Mesenchymal stem cell (in vitro differentiated cells and primary cell): ENCODE measurements around the gene RGS7.

Experiments used
- DNase-seq: peaks from one replicate; pipeline ENCODE4 v3.0.0-alpha.2; 2013
- H2AFZ ChIP-seq: one replicate; pipeline ENCODE4 v1.6.1; 2013; ENCODE audit warnings: low read depth, mild to moderate bottlenecking, control low read depth, inconsistent platforms, low read length, moderate library complexity
- H2AK5ac ChIP-seq: 2 replicates; pipeline ENCODE4 v1.6.1; 2013; ENCODE audit warnings: low read length, moderate library complexity, mild to moderate bottlenecking, inconsistent platforms; ENCODE audit not compliant: severe bottlenecking
- H2BK120ac ChIP-seq: one replicate; pipeline ENCODE4 v1.6.1; 2013; ENCODE audit warnings: low read depth, mild to moderate bottlenecking, inconsistent platforms, low read length, moderate library complexity
- H2BK12ac ChIP-seq, 2 experiments: one replicate each; pipeline ENCODE4 v1.6.1; 2013; ENCODE audit warnings: inconsistent platforms in 2 of 2, low read length in 2 of 2, mild to moderate bottlenecking in 2 of 2, moderate library complexity in 2 of 2, control low read depth in 1 of 2
- H2BK15ac ChIP-seq: one replicate; pipeline ENCODE4 v1.6.1; 2013; ENCODE audit warnings: mild to moderate bottlenecking, low read depth, inconsistent platforms; ENCODE audit not compliant: poor library complexity, severe bottlenecking
- H2BK5ac ChIP-seq: 2 replicates; pipeline ENCODE4 v1.6.1; 2013; ENCODE audit warnings: low read depth, mild to moderate bottlenecking, low read length, control low read depth, inconsistent platforms; ENCODE audit not compliant: poor library complexity, severe bottlenecking
- H3K14ac ChIP-seq, 2 experiments: one replicate each; pipeline ENCODE4 v1.6.1; 2013; ENCODE audit warnings: inconsistent platforms in 2 of 2, low read length in 2 of 2, control low read depth in 1 of 2, mild to moderate bottlenecking in 1 of 2, moderate library complexity in 1 of 2
- H3K18ac ChIP-seq, 2 experiments: one replicate each; pipeline ENCODE4 v1.6.1; 2013; ENCODE audit warnings: inconsistent platforms in 2 of 2, low read length in 2 of 2, control low read depth in 1 of 2, low read depth in 1 of 2, mild to moderate bottlenecking in 1 of 2
- H3K23ac ChIP-seq, 2 experiments: one replicate each; pipeline ENCODE4 v1.6.1; 2013; ENCODE audit warnings: inconsistent platforms in 2 of 2, low read length in 2 of 2, mild to moderate bottlenecking in 2 of 2, moderate library complexity in 2 of 2, control low read depth in 1 of 2
- H3K27ac ChIP-seq: 2 replicates; pipeline ENCODE4 v1.5.1; 2013; ENCODE audit warnings: mild to moderate bottlenecking, moderate library complexity, low read length, control low read depth, inconsistent platforms; ENCODE audit not compliant: poor library complexity, severe bottlenecking
- H3K27me3 ChIP-seq, 2 experiments: 2 replicates each; pipeline versions ENCODE4 v1.6.1 to v1.7.0; 2013; ENCODE audit warnings: low read length in 2 of 2, mild to moderate bottlenecking in 2 of 2, moderate library complexity in 2 of 2, control low read depth in 1 of 2, inconsistent platforms in 1 of 2; ENCODE audit not compliant: control insufficient read depth in 1 of 2, insufficient read depth in 1 of 2
- H3K36me3 ChIP-seq, 2 experiments: 2 replicates each; pipeline versions ENCODE4 v1.6.1 to v1.7.0; 2013; ENCODE audit warnings: low read length in 2 of 2, control low read depth in 1 of 2, inconsistent platforms in 1 of 2, low read depth in 1 of 2, mild to moderate bottlenecking in 1 of 2; ENCODE audit not compliant: insufficient read depth in 2 of 2, control insufficient read depth in 1 of 2
- H3K4ac ChIP-seq, 2 experiments: one replicate each; pipeline ENCODE4 v1.6.1; 2013; ENCODE audit warnings: inconsistent platforms in 2 of 2, low read length in 2 of 2, mild to moderate bottlenecking in 2 of 2, moderate library complexity in 2 of 2, control low read depth in 1 of 2, low read depth in 1 of 2
- H3K4me1 ChIP-seq: 2 replicates; pipeline ENCODE4 v1.6.1; 2013; ENCODE audit warnings: low read depth, low read length, control low read depth; ENCODE audit not compliant: control insufficient read depth, insufficient read depth
- H3K4me2 ChIP-seq: 2 replicates; pipeline ENCODE4 v1.6.1; 2013; ENCODE audit warnings: low read length, mild to moderate bottlenecking, inconsistent platforms; ENCODE audit not compliant: poor library complexity, severe bottlenecking
- H3K4me3 ChIP-seq, 2 experiments: 2 replicates each; pipeline versions ENCODE4 v1.5.1 to v1.7.0; 2013; ENCODE audit warnings: low read length in 2 of 2, mild to moderate bottlenecking in 2 of 2, control low read depth in 1 of 2, low read depth in 1 of 2; ENCODE audit not compliant: insufficient read depth in 1 of 2
- H3K79me1 ChIP-seq: replicated peaks from 2 replicates; pipeline ENCODE4 v1.6.1; 2013; ENCODE audit warnings: mild to moderate bottlenecking, control low read depth, low read length, inconsistent platforms; ENCODE audit not compliant: poor library complexity, severe bottlenecking
- H3K9ac ChIP-seq: 2 replicates; pipeline ENCODE4 v1.7.0; 2013; ENCODE audit warnings: mild to moderate bottlenecking, low read length, moderate library complexity
- H3K9me3 ChIP-seq: 2 replicates; pipeline ENCODE4 v1.7.0; 2013; ENCODE audit warnings: mild to moderate bottlenecking, low read length; ENCODE audit not compliant: control insufficient read depth
- H4K8ac ChIP-seq: one replicate; pipeline ENCODE4 v1.6.1; 2013; ENCODE audit warnings: inconsistent platforms, mild to moderate bottlenecking, low read length, moderate library complexity
- H4K91ac ChIP-seq: one replicate; pipeline ENCODE4 v1.6.1; 2013; ENCODE audit warnings: mild to moderate bottlenecking, low read length, inconsistent platforms
- WGBS: methylation state at CpG from one replicate; pipeline ENCODE4 v1.1.7; 2013; ENCODE audit warnings: mixed read lengths; 5-methylcytosine and 5-hydroxymethylcytosine counted together

Gene RGS7

GRCh38 chr1:241101622-241102021, 255.4 kb downstream of the RGS7 start:
- H3K27me3 ChIP-seq: no peaks in the 10 kb centered on the region
- WGBS: 50% methylated on average over 1 of the region's 3 CpGs
- no peak overlapping the region for H2AK5ac ChIP-seq
- H2AFZ ChIP-seq: no peak overlapping the region
- no peak overlapping the region for H3K4me2 ChIP-seq
- no peak overlapping the region for H2BK5ac ChIP-seq
- H3K4me3 ChIP-seq: no peak overlapping the region
- no peak overlapping the region for H4K91ac ChIP-seq
- H3K4me1 ChIP-seq: peaks cover 2% of the 10 kb centered on the region
- no peak overlapping the region for H3K27ac ChIP-seq
- no peaks in the 10 kb centered on the region for H3K79me1 ChIP-seq
- H3K9ac ChIP-seq: no peak overlapping the region
- H3K9me3 ChIP-seq: no peaks in the 10 kb centered on the region
- H3K14ac ChIP-seq: no peak overlapping the region
- H3K4ac ChIP-seq: no peak overlapping the region
- DNase-seq: no peak
- H4K8ac ChIP-seq: no peak overlapping the region
- no peak overlapping the region for H2BK12ac ChIP-seq
- no peak overlapping the region for H2BK120ac ChIP-seq
- no peak overlapping the region for H3K23ac ChIP-seq
- H2BK15ac ChIP-seq: no peak overlapping the region
- no peak overlapping the region for H3K18ac ChIP-seq
- no peaks in the 10 kb centered on the region for H3K36me3 ChIP-seq

GRCh38 chr1:241097479-241097878, 259.5 kb downstream of the RGS7 start:
- H3K14ac ChIP-seq: no peak overlapping the region

GRCh38 chr1:241096982-241097381, 260.0 kb downstream of the RGS7 start:
- H2AK5ac ChIP-seq: no peak overlapping the region
- no peak overlapping the region for H4K91ac ChIP-seq
- no peaks in the 10 kb centered on the region for H3K27me3 ChIP-seq
- 68% methylated on average over 4 of the region's 4 CpGs for WGBS
- H3K4me3 ChIP-seq: no peak overlapping the region
- H3K27ac ChIP-seq: no peak overlapping the region
- no peak overlapping the region for H3K18ac ChIP-seq
- H3K9me3 ChIP-seq: no peaks in the 10 kb centered on the region
- H3K4me1 ChIP-seq: no peaks in the 10 kb centered on the region
- H2BK120ac ChIP-seq: no peak overlapping the region
- no peak overlapping the region for H3K4ac ChIP-seq
- H3K23ac ChIP-seq: no peak overlapping the region
- no peak overlapping the region for H4K8ac ChIP-seq
- no peak overlapping the region for H3K9ac ChIP-seq
- H2BK12ac ChIP-seq: no peak overlapping the region
- H2BK15ac ChIP-seq: no peak overlapping the region
- H3K36me3 ChIP-seq: no peaks in the 10 kb centered on the region
- no peak overlapping the region for H2BK5ac ChIP-seq
- H2AFZ ChIP-seq: no peak overlapping the region
- no peak overlapping the region for H3K14ac ChIP-seq
- no peaks in the 10 kb centered on the region for H3K79me1 ChIP-seq
- no peak for DNase-seq
- H3K4me2 ChIP-seq: no peak overlapping the region

More at GRCh38 chr1:241097479-241097878, 259.5 kb downstream of the RGS7 start:
- H3K36me3 ChIP-seq: no peaks in the 10 kb centered on the region
- no peak overlapping the region for H2BK15ac ChIP-seq
- no peak overlapping the region for H2BK5ac ChIP-seq
- DNase-seq: no peak
- no peak overlapping the region for H3K4me2 ChIP-seq
- H3K18ac ChIP-seq: no peak overlapping the region
- no peak overlapping the region for H3K23ac ChIP-seq
- no peak overlapping the region for H3K9ac ChIP-seq
- no peak overlapping the region for H2AK5ac ChIP-seq
- no peak overlapping the region for H3K27ac ChIP-seq
- H3K9me3 ChIP-seq: no peaks in the 10 kb centered on the region
- no peaks in the 10 kb centered on the region for H3K27me3 ChIP-seq
- no peak overlapping the region for H4K91ac ChIP-seq
- no peak overlapping the region for H3K4me3 ChIP-seq
- no peak overlapping the region for H4K8ac ChIP-seq
- no peak overlapping the region for H2AFZ ChIP-seq
- H3K4ac ChIP-seq: no peak overlapping the region
- WGBS: 91% methylated on average over 5 of the region's 5 CpGs
- no peak overlapping the region for H2BK120ac ChIP-seq
- no peak overlapping the region for H2BK12ac ChIP-seq
- H3K79me1 ChIP-seq: no peaks in the 10 kb centered on the region
- H3K4me1 ChIP-seq: peaks cover 2% of the 10 kb centered on the region

- no peak overlapping the region for H4K8ac ChIP-seq
- H2BK15ac ChIP-seq: no peak overlapping the region
- H3K27me3 ChIP-seq: no peaks in the 10 kb centered on the region
- H3K9ac ChIP-seq: no peak overlapping the region
- H3K4ac ChIP-seq: no peak overlapping the region
- H3K4me2 ChIP-seq: no peak overlapping the region
- no peaks in the 10 kb centered on the region for H3K9me3 ChIP-seq
- no peak overlapping the region for H2BK120ac ChIP-seq
- H2BK12ac ChIP-seq: no peak overlapping the region
- no peaks in the 10 kb centered on the region for H3K79me1 ChIP-seq
- no peak for DNase-seq
- H3K4me3 ChIP-seq: no peak overlapping the region
- no peaks in the 10 kb centered on the region for H3K4me1 ChIP-seq
- H3K27ac ChIP-seq: no peak overlapping the region
- no peaks in the 10 kb centered on the region for H3K36me3 ChIP-seq
- no peak overlapping the region for H2BK5ac ChIP-seq
- H3K18ac ChIP-seq: no peak overlapping the region
- no peak overlapping the region for H3K23ac ChIP-seq
- 94% methylated on average over 4 of the region's 6 CpGs for WGBS
- no peak overlapping the region for H3K14ac ChIP-seq
- H2AK5ac ChIP-seq: no peak overlapping the region
- H2AFZ ChIP-seq: no peak overlapping the region
- no peak overlapping the region for H4K91ac ChIP-seq
These were observed 261.2 kb downstream of the RGS7 start for GRCh38 chr1:241095847-241096246.
